HepG2 (cell line): Measurements from ENCODE around the gene SPRYD3. TPM values are rescaled to one million over a fixed set of nuclear protein-coding genes. Genes with fewer than 3 reads are reported as not detected.
A peak's percentile ranks its signal among the peaks of the same experiment; 100 is the strongest.

Experiments used
- FLYWCH1 ChIP-seq: sonication (generic); formaldehyde crosslinking; IDR thresholded peaks from 2 replicates; pipeline ENCODE4 v1.8.1; 2023; ENCODE audit warnings: mild to moderate bottlenecking, missing genetic modification reagents
- GABPB1 ChIP-seq: IDR thresholded peaks from 2 replicates; pipeline ENCODE4 v1.6.1; 2016; ENCODE audit warnings: mild to moderate bottlenecking, missing genetic modification reagents, moderate library complexity, missing compliant biosample characterization
- JUND ChIP-seq: sonication (generic); formaldehyde crosslinking; IDR thresholded peaks from 2 replicates; pipeline ENCODE4 v1.8.0; 2022; ENCODE audit warnings: mild to moderate bottlenecking, missing genetic modification reagents
- MTA1 ChIP-seq: sonication (generic); formaldehyde crosslinking; IDR thresholded peaks from 2 replicates; pipeline ENCODE4 v1.4.0; 2020; ENCODE audit warnings: missing genetic modification reagents, mild to moderate bottlenecking, borderline replicate concordance
- WIZ ChIP-seq: sonication (generic); formaldehyde crosslinking; IDR thresholded peaks from 2 replicates; pipeline ENCODE4 v1.5.1; 2020; ENCODE audit warnings: mild to moderate bottlenecking, missing genetic modification reagents
- ZBTB42 ChIP-seq: sonication (generic); formaldehyde crosslinking; IDR thresholded peaks from 2 replicates; pipeline ENCODE4 v1.5.0; 2020; ENCODE audit warnings: mild to moderate bottlenecking, missing genetic modification reagents
- ZKSCAN5 ChIP-seq: sonication (generic); formaldehyde crosslinking; IDR thresholded peaks from 2 replicates; pipeline ENCODE4 v1.5.1; 2020; ENCODE audit warnings: mild to moderate bottlenecking, missing genetic modification reagents
- ZNF543 ChIP-seq: sonication (generic); formaldehyde crosslinking; IDR thresholded peaks from 2 replicates; pipeline ENCODE4 v1.4.0; 2020; ENCODE audit warnings: mild to moderate bottlenecking, missing genetic modification reagents
- ZNF572 ChIP-seq: sonication (generic); formaldehyde crosslinking; IDR thresholded peaks from 2 replicates; pipeline ENCODE4 v1.5.1; 2020; ENCODE audit warnings: mild to moderate bottlenecking, missing genetic modification reagents
- ZZZ3 ChIP-seq: sonication (generic); formaldehyde crosslinking; IDR thresholded peaks from 2 replicates; pipeline ENCODE4 v1.4.0; 2020; ENCODE audit warnings: missing genetic modification reagents, mild to moderate bottlenecking, borderline replicate concordance
- polyA plus RNA-seq, 8 experiments: library from polyadenylated mRNA; depleted of rRNA in 3 of 8; stranded (reverse) in 7 of 8; unstranded in 1 of 8; fragments of >200 nt; fragmentation: Illumina TruSeq in 4 of 8; extraction: Trizol in 4 of 8; gene quantifications; 2 replicates each; pipeline versions ENCODE4 v1.2.1 to v1.2.3, GENCODE V29; 2011 to 2016; ENCODE audit warnings: low read depth in 4 of 8, missing spikeins in 1 of 8, mixed read lengths in 1 of 8; ENCODE audit not compliant: insufficient read depth in 1 of 8
- total RNA-seq, 5 experiments: library from RNA; depleted of rRNA; stranded (reverse); fragments of >200 nt; fragmentation: Illumina TruSeq; extraction: Trizol; gene quantifications; 2 replicates each; pipeline ENCODE4 v1.2.3, GENCODE V29; 2016; ENCODE audit warnings: low read depth in 1 of 5
- TF ChIP-seq, protein P1 (sequence below): sonication (generic); formaldehyde crosslinking; IDR thresholded peaks from 2 replicates; pipeline ENCODE4 v1.9.0; 2022; ENCODE audit warnings: low read depth, missing genetic modification reagents
- TF ChIP-seq, protein P2 (sequence below): sonication (generic); formaldehyde crosslinking; IDR thresholded peaks from 2 replicates; pipeline ENCODE4 v1.4.0; 2020; ENCODE audit warnings: missing genetic modification reagents, borderline replicate concordance
- TF ChIP-seq, protein P3 (sequence below): sonication (generic); formaldehyde crosslinking; IDR thresholded peaks from 2 replicates; pipeline ENCODE4 v1.5.1; 2020; ENCODE audit warnings: missing genetic modification reagents, mild to moderate bottlenecking, borderline replicate concordance
- TF ChIP-seq, protein P4 (sequence below): IDR thresholded peaks from 2 replicates; pipeline ENCODE4 v1.6.1; 2016; ENCODE audit warnings: low read depth, missing genetic modification reagents, missing compliant biosample characterization

The SPRYD3 gene
- total and polyA plus RNA-seq, 2 of the 13 experiments (the other 11 are each of a cell fraction or from before 2014, with no cell fraction given), result 9.0 to 9.2 TPM

DNA sequence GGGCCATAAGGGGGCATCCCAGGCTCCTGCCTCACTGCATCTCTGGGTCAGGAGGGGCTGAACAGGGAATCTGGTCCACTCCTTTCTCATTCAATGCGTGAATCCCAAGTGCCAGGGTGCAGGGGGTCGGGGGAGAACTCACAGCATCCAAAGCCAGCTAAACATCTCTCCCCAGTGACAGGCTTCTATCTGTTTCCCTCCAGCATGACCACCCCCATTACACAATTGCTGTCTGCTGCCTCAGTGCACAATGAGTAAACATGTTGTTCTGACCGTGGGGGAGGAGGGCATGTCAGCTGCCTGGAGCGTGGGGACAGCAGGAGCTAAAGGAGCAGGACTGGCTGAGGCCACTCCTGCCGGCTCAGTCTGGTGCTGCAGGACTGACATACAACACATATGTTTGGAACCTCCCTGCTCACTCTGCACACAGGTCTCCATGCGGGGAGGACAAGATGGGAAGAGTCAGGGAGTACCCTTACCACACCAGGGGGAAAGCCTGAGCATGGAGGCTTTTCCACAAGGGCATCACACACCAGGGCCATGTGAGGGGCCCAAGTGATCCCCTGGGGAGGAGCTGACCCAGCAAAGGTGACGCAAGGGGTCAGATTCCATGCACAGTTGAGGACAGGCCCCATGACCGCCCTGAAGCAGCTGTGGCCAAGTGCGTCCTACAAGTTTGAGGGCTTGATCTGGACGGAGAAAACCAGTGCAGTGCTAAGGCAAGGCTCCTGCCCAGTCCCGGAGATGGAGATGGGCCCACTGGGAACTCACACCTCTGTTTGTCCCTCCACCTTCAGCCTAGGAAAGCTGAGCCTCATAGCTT, 27.9 kb downstream of the SPRYD3 start (continued):
- TF ChIP-seq FLYWCH1 (CRISPR knock-in tag), result no peak
- TF ChIP-seq, protein P1, sequence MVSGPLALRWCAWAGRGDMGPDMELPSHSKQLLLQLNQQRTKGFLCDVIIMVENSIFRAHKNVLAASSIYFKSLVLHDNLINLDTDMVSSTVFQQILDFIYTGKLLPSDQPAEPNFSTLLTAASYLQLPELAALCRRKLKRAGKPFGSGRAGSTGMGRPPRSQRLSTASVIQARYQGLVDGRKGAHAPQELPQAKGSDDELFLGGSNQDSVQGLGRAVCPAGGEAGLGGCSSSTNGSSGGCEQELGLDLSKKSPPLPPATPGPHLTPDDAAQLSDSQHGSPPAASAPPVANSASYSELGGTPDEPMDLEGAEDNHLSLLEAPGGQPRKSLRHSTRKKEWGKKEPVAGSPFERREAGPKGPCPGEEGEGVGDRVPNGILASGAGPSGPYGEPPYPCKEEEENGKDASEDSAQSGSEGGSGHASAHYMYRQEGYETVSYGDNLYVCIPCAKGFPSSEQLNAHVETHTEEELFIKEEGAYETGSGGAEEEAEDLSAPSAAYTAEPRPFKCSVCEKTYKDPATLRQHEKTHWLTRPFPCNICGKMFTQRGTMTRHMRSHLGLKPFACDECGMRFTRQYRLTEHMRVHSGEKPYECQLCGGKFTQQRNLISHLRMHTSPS, result peak; percentile 47; the same call in 1 of the 2 replicates
- peak; percentile 71; the same call in 1 of the 2 replicates for TF ChIP-seq ZNF572 (CRISPR knock-in tag)
- TF ChIP-seq, protein P2, sequence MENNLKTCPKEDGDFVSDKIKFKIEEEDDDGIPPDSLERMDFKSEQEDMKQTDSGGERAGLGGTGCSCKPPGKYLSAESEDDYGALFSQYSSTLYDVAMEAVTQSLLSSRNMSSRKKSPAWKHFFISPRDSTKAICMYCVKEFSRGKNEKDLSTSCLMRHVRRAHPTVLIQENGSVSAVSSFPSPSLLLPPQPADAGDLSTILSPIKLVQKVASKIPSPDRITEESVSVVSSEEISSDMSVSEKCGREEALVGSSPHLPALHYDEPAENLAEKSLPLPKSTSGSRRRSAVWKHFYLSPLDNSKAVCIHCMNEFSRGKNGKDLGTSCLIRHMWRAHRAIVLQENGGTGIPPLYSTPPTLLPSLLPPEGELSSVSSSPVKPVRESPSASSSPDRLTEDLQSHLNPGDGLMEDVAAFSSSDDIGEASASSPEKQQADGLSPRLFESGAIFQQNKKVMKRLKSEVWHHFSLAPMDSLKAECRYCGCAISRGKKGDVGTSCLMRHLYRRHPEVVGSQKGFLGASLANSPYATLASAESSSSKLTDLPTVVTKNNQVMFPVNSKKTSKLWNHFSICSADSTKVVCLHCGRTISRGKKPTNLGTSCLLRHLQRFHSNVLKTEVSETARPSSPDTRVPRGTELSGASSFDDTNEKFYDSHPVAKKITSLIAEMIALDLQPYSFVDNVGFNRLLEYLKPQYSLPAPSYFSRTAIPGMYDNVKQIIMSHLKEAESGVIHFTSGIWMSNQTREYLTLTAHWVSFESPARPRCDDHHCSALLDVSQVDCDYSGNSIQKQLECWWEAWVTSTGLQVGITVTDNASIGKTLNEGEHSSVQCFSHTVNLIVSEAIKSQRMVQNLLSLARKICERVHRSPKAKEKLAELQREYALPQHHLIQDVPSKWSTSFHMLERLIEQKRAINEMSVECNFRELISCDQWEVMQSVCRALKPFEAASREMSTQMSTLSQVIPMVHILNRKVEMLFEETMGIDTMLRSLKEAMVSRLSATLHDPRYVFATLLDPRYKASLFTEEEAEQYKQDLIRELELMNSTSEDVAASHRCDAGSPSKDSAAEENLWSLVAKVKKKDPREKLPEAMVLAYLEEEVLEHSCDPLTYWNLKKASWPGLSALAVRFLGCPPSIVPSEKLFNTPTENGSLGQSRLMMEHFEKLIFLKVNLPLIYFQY (CRISPR knock-in tag), result no peak
- TF ChIP-seq JUND (CRISPR knock-in tag), result peak; percentile 67
- TF ChIP-seq ZBTB42 (CRISPR knock-in tag), result no peak
- TF ChIP-seq, protein P3, sequence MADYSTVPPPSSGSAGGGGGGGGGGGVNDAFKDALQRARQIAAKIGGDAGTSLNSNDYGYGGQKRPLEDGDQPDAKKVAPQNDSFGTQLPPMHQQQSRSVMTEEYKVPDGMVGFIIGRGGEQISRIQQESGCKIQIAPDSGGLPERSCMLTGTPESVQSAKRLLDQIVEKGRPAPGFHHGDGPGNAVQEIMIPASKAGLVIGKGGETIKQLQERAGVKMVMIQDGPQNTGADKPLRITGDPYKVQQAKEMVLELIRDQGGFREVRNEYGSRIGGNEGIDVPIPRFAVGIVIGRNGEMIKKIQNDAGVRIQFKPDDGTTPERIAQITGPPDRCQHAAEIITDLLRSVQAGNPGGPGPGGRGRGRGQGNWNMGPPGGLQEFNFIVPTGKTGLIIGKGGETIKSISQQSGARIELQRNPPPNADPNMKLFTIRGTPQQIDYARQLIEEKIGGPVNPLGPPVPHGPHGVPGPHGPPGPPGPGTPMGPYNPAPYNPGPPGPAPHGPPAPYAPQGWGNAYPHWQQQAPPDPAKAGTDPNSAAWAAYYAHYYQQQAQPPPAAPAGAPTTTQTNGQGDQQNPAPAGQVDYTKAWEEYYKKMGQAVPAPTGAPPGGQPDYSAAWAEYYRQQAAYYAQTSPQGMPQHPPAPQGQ (CRISPR knock-in tag), result no peak
- TF ChIP-seq ZKSCAN5 (CRISPR knock-in tag), result no peak
- TF ChIP-seq, protein P4, sequence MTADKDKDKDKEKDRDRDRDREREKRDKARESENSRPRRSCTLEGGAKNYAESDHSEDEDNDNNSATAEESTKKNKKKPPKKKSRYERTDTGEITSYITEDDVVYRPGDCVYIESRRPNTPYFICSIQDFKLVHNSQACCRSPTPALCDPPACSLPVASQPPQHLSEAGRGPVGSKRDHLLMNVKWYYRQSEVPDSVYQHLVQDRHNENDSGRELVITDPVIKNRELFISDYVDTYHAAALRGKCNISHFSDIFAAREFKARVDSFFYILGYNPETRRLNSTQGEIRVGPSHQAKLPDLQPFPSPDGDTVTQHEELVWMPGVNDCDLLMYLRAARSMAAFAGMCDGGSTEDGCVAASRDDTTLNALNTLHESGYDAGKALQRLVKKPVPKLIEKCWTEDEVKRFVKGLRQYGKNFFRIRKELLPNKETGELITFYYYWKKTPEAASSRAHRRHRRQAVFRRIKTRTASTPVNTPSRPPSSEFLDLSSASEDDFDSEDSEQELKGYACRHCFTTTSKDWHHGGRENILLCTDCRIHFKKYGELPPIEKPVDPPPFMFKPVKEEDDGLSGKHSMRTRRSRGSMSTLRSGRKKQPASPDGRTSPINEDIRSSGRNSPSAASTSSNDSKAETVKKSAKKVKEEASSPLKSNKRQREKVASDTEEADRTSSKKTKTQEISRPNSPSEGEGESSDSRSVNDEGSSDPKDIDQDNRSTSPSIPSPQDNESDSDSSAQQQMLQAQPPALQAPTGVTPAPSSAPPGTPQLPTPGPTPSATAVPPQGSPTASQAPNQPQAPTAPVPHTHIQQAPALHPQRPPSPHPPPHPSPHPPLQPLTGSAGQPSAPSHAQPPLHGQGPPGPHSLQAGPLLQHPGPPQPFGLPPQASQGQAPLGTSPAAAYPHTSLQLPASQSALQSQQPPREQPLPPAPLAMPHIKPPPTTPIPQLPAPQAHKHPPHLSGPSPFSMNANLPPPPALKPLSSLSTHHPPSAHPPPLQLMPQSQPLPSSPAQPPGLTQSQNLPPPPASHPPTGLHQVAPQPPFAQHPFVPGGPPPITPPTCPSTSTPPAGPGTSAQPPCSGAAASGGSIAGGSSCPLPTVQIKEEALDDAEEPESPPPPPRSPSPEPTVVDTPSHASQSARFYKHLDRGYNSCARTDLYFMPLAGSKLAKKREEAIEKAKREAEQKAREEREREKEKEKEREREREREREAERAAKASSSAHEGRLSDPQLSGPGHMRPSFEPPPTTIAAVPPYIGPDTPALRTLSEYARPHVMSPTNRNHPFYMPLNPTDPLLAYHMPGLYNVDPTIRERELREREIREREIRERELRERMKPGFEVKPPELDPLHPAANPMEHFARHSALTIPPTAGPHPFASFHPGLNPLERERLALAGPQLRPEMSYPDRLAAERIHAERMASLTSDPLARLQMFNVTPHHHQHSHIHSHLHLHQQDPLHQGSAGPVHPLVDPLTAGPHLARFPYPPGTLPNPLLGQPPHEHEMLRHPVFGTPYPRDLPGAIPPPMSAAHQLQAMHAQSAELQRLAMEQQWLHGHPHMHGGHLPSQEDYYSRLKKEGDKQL (CRISPR knock-in tag), result 0 out of 2 replicates have a peak, but pooled peaks have one; percentile 21
- TF ChIP-seq WIZ (CRISPR knock-in tag), result no peak
- TF ChIP-seq ZNF543, result no peak
- peak; percentile 87 for TF ChIP-seq MTA1 (CRISPR knock-in tag)
- TF ChIP-seq ZZZ3 (CRISPR knock-in tag), result no peak
- peak; percentile 46; the same call in 1 of the 2 replicates for TF ChIP-seq GABPB1 (CRISPR knock-in tag)
